Stimulated activated CD8-positive, alpha-beta memory T cell treated with anti-CD3 and anti-CD28 coated beads, Interleukin-12 subunit alpha, Interleukin-12 subunit beta, amount 100 ng/mL, for 24 hours (primary cell): ENCODE measurements around the gene STIL.
"Not testable (repeated sequence)": the region's sequence is repeated elsewhere in the genome, so short reads cannot be mapped to it uniquely, and the experiment has no call there.

ENCODE experiments used
- DNase-seq: peaks from one replicate; pipeline ENCODE4 v3.0.0-alpha.2; 2020; ENCODE audit errors: extremely low read depth

The STIL gene

DNA sequence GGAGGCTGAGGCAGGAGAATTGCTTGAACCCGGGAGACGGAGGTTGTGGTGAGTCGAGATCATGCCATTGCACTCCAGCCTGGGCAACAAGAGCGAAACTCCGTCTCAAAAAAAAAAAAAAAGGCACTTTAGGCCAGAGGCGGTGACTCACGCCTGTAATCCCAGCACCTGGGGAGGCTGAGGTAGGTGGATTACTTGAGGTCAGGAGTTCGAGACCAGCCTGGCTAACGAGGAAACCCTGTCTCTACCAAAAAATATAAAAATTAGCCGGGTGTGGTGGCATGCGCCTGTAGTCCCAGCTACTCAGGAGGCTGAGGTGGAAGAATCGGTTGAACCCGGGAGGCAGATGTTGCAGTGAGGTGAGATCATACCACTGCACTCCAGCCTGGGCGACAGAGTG, 6.0 kb upstream of the STIL start:
- DNase-seq, result not testable (repeated sequence)

GRCh38 chr1:47317841-47318240, 3.9 kb upstream of the STIL start:
- DNase-seq, result no peak

DNA sequence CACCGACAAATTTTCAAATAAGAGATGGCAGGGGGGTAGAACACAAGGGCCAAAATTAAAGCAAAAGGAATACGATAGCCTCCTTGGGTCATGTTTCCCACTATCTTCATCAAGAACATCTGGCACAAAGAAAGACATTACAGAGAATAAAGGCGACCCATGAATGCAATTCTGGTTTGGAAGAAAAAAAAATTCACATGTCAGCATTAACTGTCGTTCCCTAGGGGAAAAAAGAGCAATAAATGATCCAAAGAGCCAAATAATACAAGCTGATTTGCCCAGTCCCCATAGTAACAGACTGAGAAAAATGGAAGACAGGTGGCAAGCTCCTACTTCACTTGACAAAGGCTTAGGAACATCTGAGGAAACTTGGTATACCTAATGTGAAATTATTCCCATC, 4.5 kb downstream of the STIL start:
- no peak for DNase-seq

DNA sequence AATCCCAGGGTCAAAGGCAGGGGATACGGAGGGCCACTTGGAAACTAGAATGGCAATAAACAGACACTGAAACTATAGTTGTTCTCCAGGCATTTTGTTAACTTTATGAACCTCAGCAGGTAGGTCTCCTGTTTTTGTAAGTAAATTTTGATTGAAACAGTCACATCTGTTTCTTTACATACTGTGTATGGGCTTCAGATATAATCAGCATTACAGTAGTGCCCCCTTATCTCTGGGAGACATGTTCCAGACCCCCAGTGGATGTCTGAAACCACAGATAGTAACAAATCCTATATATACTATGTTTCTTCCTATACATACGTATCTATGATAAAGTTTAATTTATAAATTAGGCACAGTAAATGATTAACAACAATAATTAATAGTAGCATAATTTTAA, 11.5 kb downstream of the STIL start:
- no peak for DNase-seq

- DNase-seq, result no peak
Measured at GRCh38 chr1:47298025-47298699, 15.8 kb downstream of the STIL start.

DNA sequence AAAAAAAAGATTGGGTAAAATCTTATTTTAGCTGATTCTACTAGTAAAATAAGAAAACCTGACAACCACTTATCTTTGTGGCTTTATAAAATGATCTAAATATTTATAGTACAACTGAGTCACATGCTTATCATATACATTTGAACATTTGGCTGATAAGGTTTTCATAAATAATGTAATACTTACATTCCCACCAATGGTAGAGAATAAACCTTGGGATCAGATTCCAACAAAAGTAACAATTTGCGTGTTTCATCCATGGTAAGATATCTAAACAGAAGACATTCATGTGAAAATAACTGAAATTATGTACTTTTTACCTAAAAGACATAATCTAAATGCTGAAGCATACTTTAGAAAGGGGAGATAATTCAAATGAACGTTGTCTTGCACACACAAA, 18.4 kb downstream of the STIL start:
- DNase-seq, result no peak

DNA sequence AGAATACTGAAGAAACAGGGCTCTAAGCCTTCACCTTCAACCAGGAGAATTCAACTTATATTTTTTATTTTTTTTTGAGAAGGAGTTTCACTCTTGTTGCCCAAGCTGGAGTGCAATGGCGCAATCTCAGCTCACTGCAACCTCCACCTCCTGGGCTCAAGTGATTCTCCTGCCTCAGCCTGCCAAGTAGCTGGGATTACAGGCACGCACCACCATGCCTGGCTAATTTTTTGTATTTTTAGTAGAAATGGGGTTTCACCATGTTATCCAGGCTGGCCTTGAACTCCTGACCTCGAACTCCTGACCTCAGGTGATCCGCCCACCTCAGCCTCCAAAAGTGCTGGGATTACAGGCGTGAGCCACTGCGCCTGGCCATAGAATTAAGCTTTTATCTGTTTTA, 19.1 kb downstream of the STIL start:
- not testable (repeated sequence) for DNase-seq

GRCh38 chr1:47288116-47288515, 25.8 kb downstream of the STIL start:
- not testable (repeated sequence) for DNase-seq

DNA sequence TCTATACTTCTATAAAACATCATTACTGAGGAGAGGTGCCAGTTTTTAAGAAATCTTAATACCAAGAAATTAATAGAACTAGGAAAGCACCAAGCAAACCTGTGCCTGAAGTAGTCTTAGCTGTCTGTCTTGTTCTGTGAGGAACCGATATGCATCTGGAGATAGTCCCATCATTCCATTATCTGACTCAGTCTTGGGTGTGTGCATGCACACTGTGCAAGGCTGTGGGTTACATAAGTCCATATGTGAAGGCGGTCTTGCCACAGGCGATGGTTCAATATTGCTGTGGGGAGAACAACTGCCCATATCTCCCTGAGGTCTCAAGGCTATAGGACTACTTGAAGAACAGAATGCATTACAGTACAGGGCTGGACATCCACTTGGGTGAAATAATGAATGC, 33.8 kb downstream of the STIL start:
- no peak for DNase-seq

- no peak for DNase-seq
Measured at GRCh38 chr1:47276850-47277249, 37.1 kb downstream of the STIL start.

DNA sequence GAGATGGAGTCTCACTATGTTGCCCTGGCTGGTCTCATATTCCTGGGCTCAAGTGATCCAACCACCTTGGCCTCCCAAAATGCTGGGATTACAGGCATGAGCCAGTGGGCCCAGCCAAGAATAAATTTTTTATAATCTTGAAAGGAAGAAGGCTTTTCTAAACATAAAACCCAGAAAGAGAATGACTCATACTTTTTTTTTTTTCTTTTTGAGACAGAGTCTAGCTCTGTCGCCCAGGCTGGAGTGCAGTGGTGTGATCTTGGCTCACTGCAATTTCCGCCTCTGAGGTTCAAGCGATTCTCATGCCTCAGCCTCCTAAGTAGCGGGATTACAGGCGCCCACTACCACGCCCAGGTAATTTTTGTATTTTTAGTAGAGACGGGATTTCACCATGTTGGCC, 38.1 kb downstream of the STIL start:
- not testable (repeated sequence) for DNase-seq

GRCh38 chr1:47265529-47265928, 48.4 kb downstream of the STIL start:
- DNase-seq, result not testable (repeated sequence)

DNA sequence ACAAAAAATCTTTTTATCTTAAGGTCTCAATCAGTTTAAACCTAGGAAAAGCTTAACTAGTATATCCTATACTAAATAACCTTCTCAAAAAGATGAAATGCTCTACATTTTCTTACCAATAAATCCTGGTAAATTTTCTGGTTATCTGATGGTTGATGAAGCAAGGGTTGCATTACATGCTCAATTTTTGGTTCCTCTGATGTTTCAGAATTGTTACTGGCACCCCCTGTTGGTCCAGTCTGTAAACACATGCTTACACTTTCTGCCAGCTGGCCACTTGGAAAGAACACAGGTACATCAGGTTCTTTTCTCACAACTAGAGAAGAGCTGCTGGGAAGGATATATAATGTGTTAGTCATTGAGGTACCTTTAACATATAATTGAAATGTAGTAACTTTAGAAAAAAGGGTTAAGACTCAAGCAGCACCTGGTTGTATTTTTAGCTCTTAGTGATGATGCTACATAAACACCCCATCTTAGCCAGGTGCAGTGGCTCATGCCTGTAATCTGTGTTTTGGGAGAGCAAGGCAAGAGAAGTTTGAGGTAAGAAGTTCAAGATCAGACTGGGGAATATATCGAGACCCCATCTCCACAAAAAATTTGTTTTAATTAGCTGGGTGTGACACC, 51.0 kb downstream of the STIL start:
- no peak for DNase-seq

GRCh38 chr1:47257224-47257623, 56.7 kb downstream of the STIL start:
- no peak for DNase-seq

- no peak for DNase-seq
Measured at GRCh38 chr1:47252795-47253194, 61.2 kb downstream of the STIL start.

DNA sequence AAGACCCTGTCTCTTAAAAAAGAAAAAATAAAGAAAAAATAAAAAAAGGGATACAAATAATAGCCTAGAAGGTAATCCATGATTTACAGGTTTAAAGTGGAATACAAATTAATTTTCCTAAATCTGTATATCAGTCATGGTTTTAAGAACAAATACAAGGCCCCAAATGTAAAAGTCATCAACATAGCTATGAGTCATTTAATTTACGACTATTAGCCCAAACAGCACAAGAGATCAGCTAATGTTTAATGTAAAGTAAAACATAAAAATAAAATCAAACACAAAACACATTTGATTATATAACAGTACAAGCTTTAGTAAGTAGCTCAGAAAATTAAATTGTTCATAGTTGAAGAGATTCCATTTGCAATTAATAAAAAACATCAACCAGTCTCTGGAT, 61.6 kb downstream of the STIL start:
- no peak for DNase-seq

- no peak for DNase-seq
Measured at GRCh38 chr1:47249755-47250154, 64.2 kb downstream of the STIL start.

- DNase-seq, result no peak
Measured at GRCh38 chr1:47244339-47244862, 69.5 kb downstream of the STIL start.

DNA sequence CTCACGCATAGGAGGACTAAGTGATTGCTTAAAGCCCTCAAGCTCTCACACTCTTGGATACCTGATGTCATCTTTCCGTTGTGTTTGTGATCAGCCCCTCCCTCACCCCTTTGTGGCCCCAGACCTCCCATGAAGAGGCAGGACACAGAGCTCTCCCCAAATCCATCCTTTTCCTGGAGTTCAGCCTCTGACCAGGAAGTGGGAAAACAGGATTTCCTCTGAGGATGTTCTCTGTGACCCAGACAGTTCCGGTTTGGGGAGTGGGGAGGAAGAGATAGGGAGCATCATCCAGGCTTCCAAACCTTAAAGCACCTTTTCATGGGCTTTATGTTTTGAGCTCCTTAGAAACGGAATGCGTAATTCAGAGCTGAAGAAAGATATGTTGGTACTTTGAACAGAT, 70.0 kb downstream of the STIL start:
- no peak for DNase-seq

DNA sequence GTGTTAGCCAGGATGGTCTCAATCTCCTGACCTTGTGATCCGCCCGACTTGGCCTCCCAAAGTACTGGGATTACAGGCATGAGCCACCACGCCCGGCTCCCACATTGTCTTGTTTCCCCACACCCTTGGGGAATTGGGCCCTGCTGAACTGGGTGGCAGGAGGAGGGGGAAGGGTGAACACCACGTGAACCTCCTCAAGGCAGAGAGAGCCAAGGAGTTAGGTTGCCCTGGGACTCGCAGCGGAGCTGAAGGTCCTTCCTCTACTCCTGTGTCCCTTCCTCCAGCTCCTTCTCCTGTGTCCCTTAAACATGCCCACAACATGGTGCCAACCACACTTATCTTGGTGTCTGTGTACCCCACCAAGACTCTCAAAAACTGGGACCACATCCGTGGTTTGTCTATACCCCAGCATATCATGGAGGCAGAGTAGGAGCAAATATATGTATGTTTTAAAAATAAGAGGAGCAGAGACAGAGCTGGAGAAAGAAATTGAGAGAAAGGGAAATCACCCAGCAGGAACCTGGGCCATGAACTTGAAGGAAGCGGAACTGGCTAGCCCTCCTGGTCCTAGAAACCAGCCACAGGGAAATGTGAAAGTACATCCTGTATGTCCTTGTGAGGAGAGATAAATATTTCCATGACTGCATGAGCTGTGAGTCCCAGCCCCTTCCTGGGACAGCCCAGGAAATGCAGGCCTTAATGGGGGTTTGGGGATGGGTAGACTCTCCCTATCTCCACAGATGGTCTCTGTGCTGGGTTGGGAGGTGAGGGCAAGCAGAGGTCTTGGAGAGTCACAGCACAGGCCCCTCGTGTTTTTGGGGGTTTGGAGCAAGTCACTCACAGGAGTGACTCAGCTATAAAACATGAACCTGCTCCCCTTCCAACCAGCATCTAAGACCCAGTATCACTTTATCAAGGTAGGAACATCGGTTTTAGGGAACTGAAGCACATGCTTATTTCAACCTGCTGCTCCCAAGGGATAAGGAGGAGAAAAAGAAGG, 72.5 kb downstream of the STIL start:
- no peak for DNase-seq

DNA sequence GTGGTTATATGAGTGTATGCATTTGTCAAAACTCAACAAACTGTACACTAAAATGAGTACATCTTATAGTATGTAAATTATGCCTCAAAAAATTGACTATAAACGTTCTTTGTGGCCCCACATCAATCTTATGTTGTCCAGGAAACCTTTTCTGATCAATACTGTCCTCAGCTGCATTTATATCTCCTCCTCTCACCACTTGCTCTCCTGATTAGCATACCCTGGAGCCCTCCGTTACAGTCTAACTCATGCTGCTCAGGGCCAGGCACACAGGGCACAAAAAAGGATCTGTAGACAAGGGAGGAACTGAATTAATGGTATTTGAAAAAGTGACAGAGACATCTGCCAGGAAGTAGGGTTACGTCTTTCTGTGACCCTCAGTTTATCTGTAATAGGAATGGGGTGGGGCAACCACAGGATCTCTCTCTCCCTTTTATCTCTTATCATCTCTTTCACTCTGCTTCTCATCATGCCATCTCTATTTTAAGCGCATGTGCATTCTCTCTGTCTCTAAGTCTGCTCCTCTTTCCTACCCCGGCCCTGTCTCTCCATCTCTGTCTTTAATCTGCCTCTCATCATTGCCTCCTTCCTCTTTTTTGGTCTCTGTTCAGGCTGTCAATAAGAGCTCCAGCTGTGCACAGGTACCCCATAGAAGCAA, 74.9 kb downstream of the STIL start:
- DNase-seq, result no peak

DNA sequence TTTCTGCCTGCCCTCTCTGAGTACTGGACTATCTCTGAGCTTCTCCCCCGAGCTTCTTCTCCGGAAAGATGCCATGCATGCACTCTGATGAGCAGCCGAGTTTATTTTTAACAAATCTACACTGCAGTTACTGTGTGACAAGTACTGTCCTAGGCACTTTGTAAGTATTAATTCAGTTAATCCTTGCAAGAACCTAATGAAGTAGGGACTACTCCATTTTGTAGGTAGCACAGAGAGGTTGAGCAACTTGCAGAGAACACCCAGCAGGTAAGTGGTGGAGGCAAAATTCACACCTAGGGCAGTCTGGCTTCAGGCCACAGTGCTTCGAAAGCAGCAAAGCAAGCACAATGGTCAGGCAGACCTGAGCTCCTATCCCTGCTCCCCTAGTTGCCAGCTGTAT, 78.1 kb downstream of the STIL start:
- no peak for DNase-seq
